ENCODE measurements around the gene DNLZ. TPM values are rescaled to one million over a fixed set of nuclear protein-coding genes. Genes with fewer than 3 reads are reported as not detected.
A peak's percentile ranks its signal among the peaks of the same experiment; 100 is the strongest.

The DNLZ gene
- total RNA-seq, 4 donors from 2014 or later = 5.6 to 19.8 (median 13.5) TPM

GRCh38 chr9:136328622-136329041 is 34.9 kb downstream of the DNLZ start:
- H3K27ac ChIP-seq = peak overlapping the region in 3 of 4 donors; percentile 66 to 84 (median 67)

GRCh38 chr9:136328011-136328621 is 35.4 kb downstream of the DNLZ start:
- Histone ChIP-seq H3K27ac (peak overlapping the region; percentile 19 to 84 (median 66)), H3K27me3 (no peaks in the 10 kb centered on the region), H3K4me3 (peak overlapping the region; percentile 39 to 65 (median 61)), H3K36me3 (no peaks in the 10 kb centered on the region), H3K4me1 (peaks cover 0 to 26% (median 11%) of the 10 kb centered on the region in 4 donors), H3K9me3 (no peaks in the 10 kb centered on the region)
- TF ChIP-seq CTCF (IDR thresholded peaks at IDR 0.05) = no peak
- no peak for TF ChIP-seq POLR2A (IDR thresholded peaks at IDR 0.05)
- no peak for DNase-seq

More at GRCh38 chr9:136328622-136329041, 34.9 kb downstream of the DNLZ start:
- Histone ChIP-seq H3K9me3 (no peaks in the 10 kb centered on the region), H3K27me3 (no peaks in the 10 kb centered on the region), H3K36me3 (no peaks in the 10 kb centered on the region), H3K4me1 (peaks cover 0 to 26% (median 11%) of the 10 kb centered on the region in 4 donors), H3K4me3 (peak overlapping the region; percentile 39 to 65 (median 61))
- no peak for TF ChIP-seq POLR2A (IDR thresholded peaks at IDR 0.05)
- TF ChIP-seq CTCF (IDR thresholded peaks at IDR 0.05) = no peak
- DNase-seq = no peak

GRCh38 chr9:136327304-136327974 is 36.1 kb downstream of the DNLZ start, which contains the start of gene GPSM1:
TSS of gene GPSM1 (plus strand) at chr9:136327539. CDS start at chr9:136327696, 157 bp downstream.
- DNase-seq = no peak
- Histone ChIP-seq H3K4me3 (peak within 1 kb of the TSS; percentile 39 to 65 (median 61)), H3K36me3 (no peaks in the 10 kb centered on the region), H3K9me3 (no peaks in the 10 kb centered on the region), H3K4me1 (peaks cover 0 to 26% (median 11%) of the 10 kb centered on the region in 4 donors), H3K27me3 (no peaks in the 10 kb centered on the region), H3K27ac (peak within 1 kb of the TSS; percentile 49 to 84 (median 66))
- TF ChIP-seq CTCF (IDR thresholded peaks at IDR 0.05) = no peak
- no peak for TF ChIP-seq POLR2A (IDR thresholded peaks at IDR 0.05)

GRCh38 chr9:136326761-136327303 is 36.7 kb downstream of the DNLZ start:
- Histone ChIP-seq H3K4me3 (peak overlapping the region; percentile 39 to 65 (median 61)), H3K4me1 (peaks cover 0 to 26% (median 11%) of the 10 kb centered on the region in 4 donors), H3K27ac (peak overlapping the region; percentile 49 to 84 (median 66)), H3K27me3 (no peaks in the 10 kb centered on the region), H3K9me3 (no peaks in the 10 kb centered on the region), H3K36me3 (no peaks in the 10 kb centered on the region)
- DNase-seq = no peak
- TF ChIP-seq POLR2A (IDR thresholded peaks at IDR 0.05) = no peak
- TF ChIP-seq CTCF (IDR thresholded peaks at IDR 0.05) = no peak

GRCh38 chr9:136326061-136326760 is 37.3 kb downstream of the DNLZ start:
- Histone ChIP-seq H3K27ac (peak overlapping the region; percentile 49 to 84 (median 66)), H3K9me3 (no peaks in the 10 kb centered on the region), H3K36me3 (no peaks in the 10 kb centered on the region), H3K27me3 (no peaks in the 10 kb centered on the region), H3K4me3 (no peak overlapping the region), H3K4me1 (peaks cover 0 to 26% (median 11%) of the 10 kb centered on the region in 4 donors)
- no peak for DNase-seq
- TF ChIP-seq POLR2A (IDR thresholded peaks at IDR 0.05) = no peak
- no peak for TF ChIP-seq CTCF (IDR thresholded peaks at IDR 0.05)
